ENCODE data around the gene DENND4B.
"Not testable (repeated sequence)": the region's sequence is repeated elsewhere in the genome, so short reads cannot be mapped to it uniquely, and the experiment has no call there.

GRCh38 chr1:153981735-153982134 is 35.2 kb upstream of the DENND4B start:
- not testable (repeated sequence) for TF ChIP-seq HDGF (IDR thresholded peaks at IDR 0.05; ENCODE audit: borderline replicate concordance); ARNT (IDR thresholded peaks at IDR 0.05); PKNOX1 (IDR thresholded peaks at IDR 0.05); FOXM1 (IDR thresholded peaks at IDR 0.05; ENCODE audit: borderline replicate concordance); FOXA1 (IDR thresholded peaks at IDR 0.05); L3MBTL2 (conservative IDR thresholded peaks at IDR 0.05); BHLHE40 (IDR thresholded peaks at IDR 0.05; ENCODE audit: borderline replicate concordance); LEF1 (IDR thresholded peaks at IDR 0.05; ENCODE audit: borderline replicate concordance); SP1 (IDR thresholded peaks at IDR 0.05); TARDBP (IDR thresholded peaks at IDR 0.05); SUZ12 (IDR thresholded peaks at IDR 0.05)
